ENCODE results near the gene POR. TPM values are rescaled to one million over a fixed set of nuclear protein-coding genes. Genes with fewer than 3 reads are reported as not detected.

The POR gene
- total and polyA plus RNA-seq, 7 experiments from 2014 or later: 41.6 to 72.3 (median 69.2) TPM

GRCh38 chr7:75928568-75928914, 13.6 kb downstream of the POR start:
- Mint-ChIP-seq H3K9me3 (peaks cover 0 to under 1% (median 0%) of the 10 kb centered on the region in 11 donors), H3K4me3 (peak overlapping the region; percentile 17 to 75 (median 51)), H3K4me1 (peaks cover 21 to 50% (median 30%) of the 10 kb centered on the region in 7 donors), H3K36me3 (peaks cover 0 to 18% (median 7%) of the 10 kb centered on the region in 5 donors), H3K27ac (peak overlapping the region; percentile 58 to 91 (median 83)), H3K27me3 (no peaks in the 10 kb centered on the region)
- H3K27me3 ChIP-seq (ENCODE audit: control insufficient read depth in 2 of 2, insufficient read depth in 2 of 2, low read length in 2 of 2): no peaks in the 10 kb centered on the region
- intact Hi-C loops (cut with micrococcal nuclease): loop anchor here in 1 of 2 donors (2.0 kb wide), 1 partner anchor 14 kb away; the partner anchor contains the start of gene POR
- DNase-seq (peak in 7 of 9 donors; percentile 13 to 63 (median 44)), ATAC-seq (peak; percentile 90)
- H3K4me1 ChIP-seq (ENCODE audit: control insufficient read depth in 2 of 2, insufficient read depth in 2 of 2, low read length in 2 of 2): peaks cover 8 to 18% of the 10 kb centered on the region in 2 donors
- H3K9me3 ChIP-seq (ENCODE audit: control insufficient read depth in 2 of 3, low read length in 3 of 3): no peaks in the 10 kb centered on the region
- no peak overlapping the region for H3K4me3 ChIP-seq (ENCODE audit: low read length)
- POLR2A ChIA-PET: interaction anchor here (0.9 to 2.0 kb wide), 2 partner anchors 13 to 119 kb away, joined by 3 to 17 read pairs; partner anchors contain the start of genes MDH2, POR and STYXL1
- H3K27ac ChIP-seq (ENCODE audit: low read depth, low read length): no peak overlapping the region
- CTCF ChIA-PET: interaction anchor here (1.0 to 1.5 kb wide), 2 partner anchors 63 to 65 kb away, joined by 5 read pairs; no protein-coding TSS in a partner anchor
- peaks cover 0 to 3% (median 0%) of the 10 kb centered on the region in 3 experiments for H3K36me3 ChIP-seq (ENCODE audit: control insufficient read depth in 2 of 3, insufficient read depth in 3 of 3, low read length in 3 of 3)

GRCh38 chr7:75931680-75932079, 16.7 kb downstream of the POR start:
- DNase-seq (no peak), ATAC-seq (no peak)
- no peaks in the 10 kb centered on the region for H3K27me3 ChIP-seq (ENCODE audit: control insufficient read depth in 2 of 2, insufficient read depth in 2 of 2, low read length in 2 of 2)
- H3K9me3 Mint-ChIP-seq: peaks cover 0 to 8% (median 0%) of the 10 kb centered on the region in 11 donors
- H3K4me3 Mint-ChIP-seq: no peak overlapping the region
- intact Hi-C loops (cut with micrococcal nuclease): no loop called here
- CTCF ChIA-PET: interaction anchor here (0.7 kb wide), 2 partner anchors 14 to 121 kb away, joined by 3 to 8 read pairs; no protein-coding TSS in a partner anchor
- no peak overlapping the region for H3K4me3 ChIP-seq (ENCODE audit: low read length)
- H3K36me3 Mint-ChIP-seq: peaks cover 4 to 32% (median 16%) of the 10 kb centered on the region in 5 donors
- peaks cover 8 to 18% of the 10 kb centered on the region in 2 donors for H3K4me1 ChIP-seq (ENCODE audit: control insufficient read depth in 2 of 2, insufficient read depth in 2 of 2, low read length in 2 of 2)
- peak overlapping the region in 2 of 9 donors; percentile 32 to 33 for H3K27ac Mint-ChIP-seq
- peaks cover 12 to 40% (median 31%) of the 10 kb centered on the region in 7 donors for H3K4me1 Mint-ChIP-seq
- H3K36me3 ChIP-seq (ENCODE audit: control insufficient read depth in 2 of 3, insufficient read depth in 3 of 3, low read length in 3 of 3): no peaks in the 10 kb centered on the region
- H3K27ac ChIP-seq (ENCODE audit: low read depth, low read length): no peak overlapping the region
- no peaks in the 10 kb centered on the region for H3K9me3 ChIP-seq (ENCODE audit: control insufficient read depth in 2 of 3, low read length in 3 of 3)
- POLR2A ChIA-PET: no interaction called here
- H3K27me3 Mint-ChIP-seq: no peaks in the 10 kb centered on the region

- no peak overlapping the region for H3K27ac ChIP-seq (ENCODE audit: low read depth, low read length)
- H3K4me1 ChIP-seq (ENCODE audit: control insufficient read depth in 2 of 2, insufficient read depth in 2 of 2, low read length in 2 of 2): no peaks in the 10 kb centered on the region
- Mint-ChIP-seq H3K4me3 (no peak overlapping the region), H3K36me3 (peaks cover 4 to 42% (median 11%) of the 10 kb centered on the region in 5 donors), H3K9me3 (peaks cover 0 to 8% (median 0%) of the 10 kb centered on the region in 11 donors), H3K27ac (peak overlapping the region in 1 of 9 donors; percentile 65), H3K4me1 (peaks cover 0 to 16% (median 8%) of the 10 kb centered on the region in 7 donors), H3K27me3 (no peaks in the 10 kb centered on the region)
- H3K9me3 ChIP-seq (ENCODE audit: control insufficient read depth in 2 of 3, low read length in 3 of 3): no peaks in the 10 kb centered on the region
- intact Hi-C loops (cut with micrococcal nuclease): no loop called here
- no peak overlapping the region for H3K4me3 ChIP-seq (ENCODE audit: low read length)
- ChIA-PET CTCF (no interaction called here), POLR2A (no interaction called here)
- H3K27me3 ChIP-seq (ENCODE audit: control insufficient read depth in 2 of 2, insufficient read depth in 2 of 2, low read length in 2 of 2): no peaks in the 10 kb centered on the region
- ATAC-seq: peak; percentile 46
- DNase-seq: no peak
- no peaks in the 10 kb centered on the region for H3K36me3 ChIP-seq (ENCODE audit: control insufficient read depth in 2 of 3, insufficient read depth in 3 of 3, low read length in 3 of 3)
Measured at GRCh38 chr7:75937958-75938786, 23.2 kb downstream of the POR start.

GRCh38 chr7:75938921-75939320, 24.0 kb downstream of the POR start:
- Mint-ChIP-seq H3K9me3 (peaks cover 0 to 5% (median 0%) of the 10 kb centered on the region in 11 donors), H3K36me3 (peaks cover 4 to 41% (median 11%) of the 10 kb centered on the region in 5 donors), H3K27ac (peak overlapping the region in 1 of 9 donors; percentile 62), H3K27me3 (no peaks in the 10 kb centered on the region), H3K4me3 (no peak overlapping the region), H3K4me1 (peaks cover 0 to 16% (median 8%) of the 10 kb centered on the region in 7 donors)
- no peaks in the 10 kb centered on the region for H3K4me1 ChIP-seq (ENCODE audit: control insufficient read depth in 2 of 2, insufficient read depth in 2 of 2, low read length in 2 of 2)
- DNase-seq (no peak), ATAC-seq (no peak)
- H3K27ac ChIP-seq (ENCODE audit: low read depth, low read length): no peak overlapping the region
- ChIA-PET POLR2A (interaction anchor here (0.6 kb wide), 1 partner anchor 522 kb away, joined by 3 read pairs; no protein-coding TSS in a partner anchor), CTCF (no interaction called here)
- no peaks in the 10 kb centered on the region for H3K27me3 ChIP-seq (ENCODE audit: control insufficient read depth in 2 of 2, insufficient read depth in 2 of 2, low read length in 2 of 2)
- no peaks in the 10 kb centered on the region for H3K36me3 ChIP-seq (ENCODE audit: control insufficient read depth in 2 of 3, insufficient read depth in 3 of 3, low read length in 3 of 3)
- H3K4me3 ChIP-seq (ENCODE audit: low read length): no peak overlapping the region
- intact Hi-C loops (cut with micrococcal nuclease): no loop called here
- no peaks in the 10 kb centered on the region for H3K9me3 ChIP-seq (ENCODE audit: control insufficient read depth in 2 of 3, low read length in 3 of 3)

GRCh38 chr7:75943864-75944263, 28.9 kb downstream of the POR start:
- ChIA-PET POLR2A (no interaction called here), CTCF (no interaction called here)
- H3K27me3 Mint-ChIP-seq: no peaks in the 10 kb centered on the region

GRCh38 chr7:75944507-75944906, 29.6 kb downstream of the POR start:
- CTCF ChIA-PET: no interaction called here
- H3K36me3 ChIP-seq (ENCODE audit: control insufficient read depth in 2 of 3, insufficient read depth in 3 of 3, low read length in 3 of 3): no peaks in the 10 kb centered on the region
- ATAC-seq: no peak
- H3K27me3 Mint-ChIP-seq: no peaks in the 10 kb centered on the region
- POLR2A ChIA-PET: no interaction called here
- no peak for DNase-seq
- no peak overlapping the region for H3K4me3 Mint-ChIP-seq
- no peak overlapping the region for H3K4me3 ChIP-seq (ENCODE audit: low read length)
- H3K27ac ChIP-seq (ENCODE audit: low read depth, low read length): no peak overlapping the region
- H3K27me3 ChIP-seq (ENCODE audit: control insufficient read depth in 2 of 2, insufficient read depth in 2 of 2, low read length in 2 of 2): no peaks in the 10 kb centered on the region
- peaks cover 0 to 25% (median 6%) of the 10 kb centered on the region in 5 donors for H3K36me3 Mint-ChIP-seq
- no peaks in the 10 kb centered on the region for H3K9me3 ChIP-seq (ENCODE audit: control insufficient read depth in 2 of 3, low read length in 3 of 3)
- H3K27ac Mint-ChIP-seq: peak overlapping the region in 1 of 9 donors; percentile 8
- H3K4me1 ChIP-seq (ENCODE audit: control insufficient read depth in 2 of 2, insufficient read depth in 2 of 2, low read length in 2 of 2): no peaks in the 10 kb centered on the region
- H3K4me1 Mint-ChIP-seq: peaks cover 7 to 27% (median 20%) of the 10 kb centered on the region in 7 donors
- intact Hi-C loops (cut with micrococcal nuclease): no loop called here
- H3K9me3 Mint-ChIP-seq: no peaks in the 10 kb centered on the region

More at GRCh38 chr7:75943864-75944263, 28.9 kb downstream of the POR start:
- H3K9me3 ChIP-seq (ENCODE audit: control insufficient read depth in 2 of 3, low read length in 3 of 3): no peaks in the 10 kb centered on the region
- no peaks in the 10 kb centered on the region for H3K36me3 ChIP-seq (ENCODE audit: control insufficient read depth in 2 of 3, insufficient read depth in 3 of 3, low read length in 3 of 3)
- intact Hi-C loops (cut with micrococcal nuclease): no loop called here
- Mint-ChIP-seq H3K4me1 (peaks cover 7 to 29% (median 20%) of the 10 kb centered on the region in 7 donors), H3K4me3 (no peak overlapping the region), H3K9me3 (no peaks in the 10 kb centered on the region), H3K27ac (no peak overlapping the region), H3K36me3 (peaks cover 0 to 28% (median 6%) of the 10 kb centered on the region in 5 donors)
- no peak for ATAC-seq
- H3K27me3 ChIP-seq (ENCODE audit: control insufficient read depth in 2 of 2, insufficient read depth in 2 of 2, low read length in 2 of 2): no peaks in the 10 kb centered on the region
- DNase-seq: no peak
- no peak overlapping the region for H3K4me3 ChIP-seq (ENCODE audit: low read length)
- no peaks in the 10 kb centered on the region for H3K4me1 ChIP-seq (ENCODE audit: control insufficient read depth in 2 of 2, insufficient read depth in 2 of 2, low read length in 2 of 2)
- no peak overlapping the region for H3K27ac ChIP-seq (ENCODE audit: low read depth, low read length)

Data from naive thymus-derived CD4-positive, alpha-beta T cell (primary cell).